Measurements from ENCODE around the gene ALDOA. TPM values are rescaled to one million over a fixed set of nuclear protein-coding genes. Genes with fewer than 3 reads are reported as not detected.

Gene ALDOA
- total RNA-seq, 1 donor from 2014 or later: 640 TPM

DNA sequence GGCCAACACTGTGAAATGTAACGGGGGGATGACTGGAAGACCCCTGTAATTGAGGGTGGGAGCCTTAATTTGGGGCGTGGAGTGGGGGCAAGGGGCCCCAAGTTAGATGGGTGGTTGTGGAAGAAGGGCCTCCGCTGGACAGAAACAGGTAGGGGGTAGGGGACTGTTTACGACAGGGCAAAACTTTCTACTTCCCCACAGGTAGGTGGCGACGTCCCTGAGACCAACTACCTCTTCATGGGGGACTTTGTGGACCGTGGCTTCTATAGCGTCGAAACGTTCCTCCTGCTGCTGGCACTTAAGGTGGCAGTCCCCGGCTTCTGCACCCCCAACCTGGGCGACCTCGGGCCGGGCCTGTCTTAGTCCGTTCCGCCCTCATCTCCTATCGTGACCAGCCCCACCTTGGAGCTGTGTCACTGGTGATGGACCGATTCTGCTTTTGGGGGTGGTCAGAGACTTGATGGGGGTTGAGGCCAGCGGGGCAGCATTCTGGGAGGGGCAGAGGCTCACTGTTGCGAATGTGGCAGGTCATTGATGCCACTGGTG is 17.1 kb downstream of the ALDOA start:
- TF ChIP-seq, protein P1, sequence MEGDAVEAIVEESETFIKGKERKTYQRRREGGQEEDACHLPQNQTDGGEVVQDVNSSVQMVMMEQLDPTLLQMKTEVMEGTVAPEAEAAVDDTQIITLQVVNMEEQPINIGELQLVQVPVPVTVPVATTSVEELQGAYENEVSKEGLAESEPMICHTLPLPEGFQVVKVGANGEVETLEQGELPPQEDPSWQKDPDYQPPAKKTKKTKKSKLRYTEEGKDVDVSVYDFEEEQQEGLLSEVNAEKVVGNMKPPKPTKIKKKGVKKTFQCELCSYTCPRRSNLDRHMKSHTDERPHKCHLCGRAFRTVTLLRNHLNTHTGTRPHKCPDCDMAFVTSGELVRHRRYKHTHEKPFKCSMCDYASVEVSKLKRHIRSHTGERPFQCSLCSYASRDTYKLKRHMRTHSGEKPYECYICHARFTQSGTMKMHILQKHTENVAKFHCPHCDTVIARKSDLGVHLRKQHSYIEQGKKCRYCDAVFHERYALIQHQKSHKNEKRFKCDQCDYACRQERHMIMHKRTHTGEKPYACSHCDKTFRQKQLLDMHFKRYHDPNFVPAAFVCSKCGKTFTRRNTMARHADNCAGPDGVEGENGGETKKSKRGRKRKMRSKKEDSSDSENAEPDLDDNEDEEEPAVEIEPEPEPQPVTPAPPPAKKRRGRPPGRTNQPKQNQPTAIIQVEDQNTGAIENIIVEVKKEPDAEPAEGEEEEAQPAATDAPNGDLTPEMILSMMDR (conservative IDR thresholded peaks at IDR 0.05): peak; percentile 31
- H3K36me3 Mint-ChIP-seq (ENCODE audit: low read depth): peaks cover 17% of the 10 kb centered on the region
- peak overlapping the region; percentile 67 for H3K27ac Mint-ChIP-seq (ENCODE audit: unreplicated experiment)
- H3K4me3 Mint-ChIP-seq: peak overlapping the region; percentile 34
- no peaks in the 10 kb centered on the region for H3K9me3 Mint-ChIP-seq
- H3K27me3 Mint-ChIP-seq (ENCODE audit: low read depth): no peaks in the 10 kb centered on the region
- DNase-seq (ENCODE audit: low read depth, low spot score): no peak
- peaks cover 6% of the 10 kb centered on the region for H3K4me1 Mint-ChIP-seq

DNA sequence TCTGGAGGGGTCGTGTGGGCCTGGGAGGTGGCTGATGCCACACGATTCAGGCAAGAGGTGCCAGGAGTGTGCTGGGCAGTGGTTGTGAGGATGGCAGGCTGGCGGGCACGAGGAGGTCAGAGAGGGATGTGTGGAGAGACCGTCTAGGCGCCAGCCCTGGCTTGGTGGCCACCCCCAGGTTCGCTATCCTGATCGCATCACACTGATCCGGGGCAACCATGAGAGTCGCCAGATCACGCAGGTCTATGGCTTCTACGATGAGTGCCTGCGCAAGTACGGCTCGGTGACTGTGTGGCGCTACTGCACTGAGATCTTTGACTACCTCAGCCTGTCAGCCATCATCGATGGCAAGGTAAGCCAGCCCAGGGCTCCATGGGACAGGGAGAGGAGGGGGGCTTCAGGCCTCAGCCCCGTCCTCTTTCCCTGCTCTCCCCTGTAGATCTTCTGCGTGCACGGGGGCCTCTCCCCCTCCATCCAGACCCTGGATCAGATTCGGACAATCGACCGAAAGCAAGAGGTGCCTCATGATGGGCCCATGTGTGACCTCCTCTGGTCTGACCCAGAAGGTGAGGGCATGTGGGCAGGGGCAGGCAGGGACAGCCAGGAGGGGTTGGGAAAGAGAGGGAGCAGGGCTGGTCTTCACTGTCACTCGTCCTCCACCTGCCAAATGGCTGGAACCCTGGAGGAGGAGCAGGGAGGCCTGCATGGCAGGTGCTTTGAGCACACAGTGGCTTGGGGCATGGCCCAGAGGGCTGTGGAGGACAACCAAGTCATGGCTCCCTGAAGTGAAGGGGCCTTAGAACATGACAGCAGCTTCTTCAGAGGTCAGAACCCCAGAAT is 17.9 kb downstream of the ALDOA start:
- DNase-seq (ENCODE audit: low read depth, low spot score): no peak
- H3K27me3 Mint-ChIP-seq (ENCODE audit: low read depth): no peaks in the 10 kb centered on the region
- H3K27ac Mint-ChIP-seq (ENCODE audit: unreplicated experiment): no peak overlapping the region
- H3K36me3 Mint-ChIP-seq (ENCODE audit: low read depth): peaks cover 13% of the 10 kb centered on the region
- no peaks in the 10 kb centered on the region for H3K4me1 Mint-ChIP-seq
- H3K4me3 Mint-ChIP-seq: no peak overlapping the region
- TF ChIP-seq, protein P1 (conservative IDR thresholded peaks at IDR 0.05): no peak
- no peaks in the 10 kb centered on the region for H3K9me3 Mint-ChIP-seq

DNA sequence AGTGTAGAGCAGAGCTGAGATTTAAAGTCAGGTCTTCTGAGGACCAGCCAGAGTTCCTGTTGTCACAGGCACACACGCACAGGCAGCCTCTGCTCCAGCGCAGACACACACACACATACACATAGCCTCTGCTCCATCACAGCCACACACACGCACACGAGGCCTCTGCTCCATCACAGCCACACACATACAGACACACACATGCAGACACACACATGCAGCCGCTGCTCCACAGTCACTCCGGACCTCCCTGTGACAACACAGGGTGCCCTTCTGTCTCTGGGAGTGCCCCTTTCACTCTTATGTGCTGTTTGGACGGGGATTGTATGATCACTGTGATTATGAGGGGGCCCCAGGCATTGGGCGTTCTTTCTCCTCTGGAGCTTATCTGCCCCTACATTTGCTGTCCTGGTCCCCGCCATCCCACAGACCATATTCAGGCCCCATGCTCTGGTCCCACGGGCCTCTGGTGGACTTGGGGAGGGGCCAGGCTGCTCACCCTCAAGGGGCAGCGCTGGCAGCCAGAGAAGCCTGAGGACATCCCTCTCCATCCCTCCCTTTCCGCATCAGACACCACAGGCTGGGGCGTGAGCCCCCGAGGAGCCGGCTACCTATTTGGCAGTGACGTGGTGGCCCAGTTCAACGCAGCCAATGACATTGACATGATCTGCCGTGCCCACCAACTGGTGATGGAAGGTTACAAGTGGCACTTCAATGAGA is 18.7 kb downstream of the ALDOA start:
- H3K36me3 Mint-ChIP-seq (ENCODE audit: low read depth): peaks cover 13% of the 10 kb centered on the region
- H3K4me3 Mint-ChIP-seq: peak overlapping the region; percentile 41
- TF ChIP-seq, protein P1 (conservative IDR thresholded peaks at IDR 0.05): no peak
- no peaks in the 10 kb centered on the region for H3K4me1 Mint-ChIP-seq
- no peaks in the 10 kb centered on the region for H3K9me3 Mint-ChIP-seq
- no peak overlapping the region for H3K27ac Mint-ChIP-seq (ENCODE audit: unreplicated experiment)
- no peak for DNase-seq (ENCODE audit: low read depth, low spot score)
- H3K27me3 Mint-ChIP-seq (ENCODE audit: low read depth): no peaks in the 10 kb centered on the region

DNA sequence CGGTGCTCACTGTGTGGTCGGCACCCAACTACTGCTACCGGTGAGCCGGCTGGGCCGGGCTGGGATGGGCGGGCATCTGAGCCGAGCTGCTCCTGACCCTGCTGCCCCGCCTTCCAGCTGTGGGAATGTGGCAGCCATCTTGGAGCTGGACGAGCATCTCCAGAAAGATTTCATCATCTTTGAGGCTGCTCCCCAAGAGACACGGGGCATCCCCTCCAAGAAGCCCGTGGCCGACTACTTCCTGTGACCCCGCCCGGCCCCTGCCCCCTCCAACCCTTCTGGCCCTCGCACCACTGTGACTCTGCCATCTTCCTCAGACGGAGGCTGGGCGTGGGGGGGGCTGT is 19.2 kb downstream of the ALDOA start:
- TF ChIP-seq, protein P1 (conservative IDR thresholded peaks at IDR 0.05): no peak
- Mint-ChIP-seq H3K27ac (ENCODE audit: unreplicated experiment) (no peak overlapping the region), H3K4me1 (no peaks in the 10 kb centered on the region), H3K4me3 (no peak overlapping the region), H3K9me3 (no peaks in the 10 kb centered on the region), H3K36me3 (ENCODE audit: low read depth) (peaks cover 13% of the 10 kb centered on the region), H3K27me3 (ENCODE audit: low read depth) (no peaks in the 10 kb centered on the region)
- no peak for DNase-seq (ENCODE audit: low read depth, low spot score)

DNA sequence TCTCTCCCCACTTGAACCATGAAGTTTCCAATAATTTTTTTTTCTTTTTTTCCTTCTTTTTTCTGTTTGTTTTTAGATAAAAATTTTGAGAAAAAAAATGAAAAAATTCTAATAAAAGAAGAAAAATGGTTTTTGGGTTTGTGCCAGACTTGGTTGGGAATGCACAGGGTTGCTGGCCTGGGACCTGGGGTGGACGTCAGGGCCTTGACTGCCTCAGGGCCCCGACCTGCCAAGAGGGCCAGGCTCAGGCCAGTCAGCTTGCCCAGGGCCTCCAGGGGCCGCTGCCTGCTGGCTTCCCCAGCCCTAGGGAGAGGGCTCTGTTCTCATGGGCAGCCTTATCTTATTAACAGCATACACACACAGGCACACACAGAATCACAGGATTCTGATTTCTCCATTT is 19.7 kb downstream of the ALDOA start:
- Mint-ChIP-seq H3K9me3 (no peaks in the 10 kb centered on the region), H3K27me3 (ENCODE audit: low read depth) (peaks cover 2% of the 10 kb centered on the region), H3K27ac (ENCODE audit: unreplicated experiment) (no peak overlapping the region), H3K4me1 (peaks cover 3% of the 10 kb centered on the region), H3K4me3 (no peak overlapping the region), H3K36me3 (ENCODE audit: low read depth) (peaks cover 13% of the 10 kb centered on the region)
- no peak for DNase-seq (ENCODE audit: low read depth, low spot score)
- TF ChIP-seq, protein P1 (conservative IDR thresholded peaks at IDR 0.05): no peak

All from neural crest cell (in vitro differentiated cells).